K562 (cell line): ENCODE data around the gene VAC14. TPM values are rescaled to one million over a fixed set of nuclear protein-coding genes. Genes with fewer than 3 reads are reported as not detected.

Experiments
- ATAC-seq: fragments of 200-7000 bp; cut with Tn5 transposase; 3 replicates; pipeline ENCODE4 v1.9.1; 2020; ENCODE audit warnings: moderate library complexity
- BruUV-seq: library from RNA; stranded (reverse); fragments of 400-500 nt; replicated peaks from 2 replicates; lab custom pipeline; 2021; lab: Mats Ljungman, UMichigan
- CTCF ChIA-PET: fragments of 300-600 bp; formaldehyde crosslinking; extraction: SDS; loops from one replicate; lab custom pipeline; 2021; ENCODE audit warnings: low intra/inter-chr PET ratio; lab: Yijun Ruan, JAX
- POLR2A ChIA-PET: fragments of 300-600, 350-650 bp; sonication (Branson Sonifier 250); formaldehyde crosslinking; extraction: SDS; loops from one replicate; lab custom pipeline; 2021; ENCODE audit warnings: antibody characterized with exemption, inconsistent platforms; lab: Yijun Ruan, JAX
- DNase-seq, 4 experiments: peaks; one replicate each; pipeline versions ENCODE4 v3.0.0 to v3.0.0-alpha.2; 2011 to 2018; ENCODE audit warnings: low spot score in 3 of 4, mixed read lengths in 3 of 4; ENCODE audit errors: extremely low read depth in 1 of 4
- FAIRE-seq: peaks from 2 replicates; lab custom pipeline; 2011; peaks lifted over from hg19 to GRCh38; lab: Jason Lieb, UNC
- H2AFZ ChIP-seq: 2 replicates; pipeline ENCODE4 v1.6.0; 2011; ENCODE audit warnings: low read depth, low read length, control low read depth, inconsistent platforms
- H3K27ac ChIP-seq: fragments of 200-600 bp; 3 replicates; pipeline ENCODE4 v1.8.0; 2011; ENCODE audit warnings: low read depth, mild to moderate bottlenecking, control low read depth, inconsistent platforms, low read length, moderate library complexity, mixed read lengths; ENCODE audit errors: extremely low read depth
- H3K27me3 ChIP-seq, 2 experiments: fragments of 300-600 bp in 1 of 2; 2 replicates in 1 of 2; 3 replicates in 1 of 2; pipeline versions ENCODE4 v1.6.0 to v1.8.0; 2011; ENCODE audit warnings: inconsistent platforms in 2 of 2, low read length in 2 of 2, mild to moderate bottlenecking in 1 of 2, mixed read lengths in 1 of 2, moderate library complexity in 1 of 2; ENCODE audit not compliant: control insufficient read depth in 2 of 2, insufficient read depth in 2 of 2
- H3K36me3 ChIP-seq: fragments of 300-600 bp; 3 replicates; pipeline ENCODE4 v1.8.0; 2011; ENCODE audit warnings: mild to moderate bottlenecking, low read length, inconsistent platforms; ENCODE audit not compliant: control insufficient read depth, insufficient read depth
- H3K4me1 ChIP-seq, 2 experiments: fragments of 200-600 bp in 1 of 2; replicated peaks in 1 of 2; 2 replicates in 1 of 2; 3 replicates in 1 of 2; pipeline versions ENCODE4 v1.5.1 to v1.8.0; 2011; ENCODE audit warnings: inconsistent platforms in 2 of 2, low read length in 2 of 2, mild to moderate bottlenecking in 1 of 2, mixed read lengths in 1 of 2, moderate library complexity in 1 of 2; ENCODE audit not compliant: control insufficient read depth in 2 of 2, insufficient read depth in 2 of 2
- H3K4me2 ChIP-seq: 2 replicates; pipeline ENCODE4 v1.6.1; 2011; ENCODE audit warnings: low read length, control low read depth, inconsistent platforms, mixed read lengths; ENCODE audit not compliant: insufficient read depth
- H3K4me3 ChIP-seq: fragments of 200-600 bp; sonication (generic), shearing (Covaris generic); 2 replicates; pipeline ENCODE4 v1.5.1; 2016; ENCODE audit warnings: control low read depth, inconsistent platforms
- H3K79me2 ChIP-seq: fragments of 200-600 bp; 3 replicates; pipeline ENCODE4 v1.8.0; 2011; ENCODE audit warnings: low read length, inconsistent platforms; ENCODE audit not compliant: control insufficient read depth, insufficient read depth
- H3K9ac ChIP-seq, 2 experiments: 2 replicates each; pipeline versions ENCODE4 v1.6.0 to v1.6.1; 2011; ENCODE audit warnings: low read depth in 2 of 2, low read length in 2 of 2, control low read depth in 1 of 2, inconsistent platforms in 1 of 2, mild to moderate bottlenecking in 1 of 2, mixed read lengths in 1 of 2; ENCODE audit not compliant: insufficient read depth in 1 of 2
- H3K9me1 ChIP-seq: one replicate; pipeline ENCODE4 v1.6.0; 2011; ENCODE audit warnings: inconsistent platforms, mild to moderate bottlenecking, low read length, moderate library complexity; ENCODE audit not compliant: control insufficient read depth, insufficient read depth
- H3K9me3 ChIP-seq: replicated peaks from 2 replicates; pipeline ENCODE4 v1.5.1; 2011; ENCODE audit warnings: low read depth, low read length, inconsistent platforms; ENCODE audit not compliant: control insufficient read depth, insufficient read depth
- H4K20me1 ChIP-seq: replicated peaks from 2 replicates; pipeline ENCODE4 v1.6.1; 2011; ENCODE audit warnings: low read length, inconsistent platforms, mixed read lengths; ENCODE audit not compliant: control insufficient read depth, insufficient read depth
- EHMT2 ChIP-seq: fragments of 450-650 bp; IDR thresholded peaks from 2 replicates; pipeline ENCODE4 v1.6.1; 2018; ENCODE audit warnings: antibody characterized with exemption
- HDAC3 ChIP-seq: fragments of 450-650 bp; IDR thresholded peaks from 2 replicates; pipeline ENCODE4 v1.6.1; 2018; ENCODE audit warnings: borderline replicate concordance, mild to moderate bottlenecking, moderate library complexity; ENCODE audit not compliant: partially characterized antibody
- SIRT6 ChIP-seq: IDR thresholded peaks from one replicate; pipeline ENCODE4 v1.6.1; 2012; ENCODE audit warnings: low read depth, mild to moderate bottlenecking, control low read depth, inconsistent platforms, low read length, moderate library complexity
- SMARCC2 ChIP-seq: fragments of 450-650 bp; IDR thresholded peaks from 2 replicates; pipeline ENCODE4 v1.6.1; 2017; ENCODE audit warnings: antibody characterized with exemption, moderate library complexity, mild to moderate bottlenecking, low read depth
- TRIM24 ChIP-seq, 2 experiments: fragments of 450-650 bp; IDR thresholded peaks; 2 replicates each; pipeline ENCODE4 v1.6.1; 2016
- ZFPM2 ChIP-seq: fragments of 250-450 bp; sonication (Bioruptor Pico); IDR thresholded peaks from 2 replicates; pipeline ENCODE4 v1.5.1; 2022; ENCODE audit warnings: mild to moderate bottlenecking
- ZNF436 ChIP-seq: fragments of 250-450, 450-650 bp; sonication (Bioruptor Pico); formaldehyde crosslinking; IDR thresholded peaks from 2 replicates; pipeline ENCODE4 v1.7.0; 2020; ENCODE audit warnings: mild to moderate bottlenecking
- ZNF644 ChIP-seq: fragments of 200-800 bp; sonication (Bioruptor generic); IDR thresholded peaks from 2 replicates; pipeline ENCODE4 v1.6.1; 2016; ENCODE audit warnings: low read depth, missing genetic modification characterization, missing compliant biosample characterization
- WGBS: fragments of 100-300 bp; shearing (Covaris generic); methylation state at CpG from one replicate; pipeline ENCODE4 v1.1.6; 2016; ENCODE audit warnings: low coverage, mixed read lengths; ENCODE audit not compliant: insufficient coverage; ENCODE audit errors: missing lambda C conversion rate; 5-methylcytosine and 5-hydroxymethylcytosine counted together
- in situ Hi-C: fragments of 300-500 bp; cut with MboI; formaldehyde crosslinking; loops from 4 replicates; pipeline ENCODE4 v1.15.0; 2018; ENCODE audit warnings: inconsistent platforms, mixed read lengths
- intact Hi-C: fragments of 100-400 bp; cut with micrococcal nuclease; formaldehyde crosslinking; loops from 2 replicates; pipeline ENCODE4 v1.14.2; 2022
- polyA plus RNA-seq, 8 experiments: library from polyadenylated mRNA; depleted of rRNA in 4 of 8; stranded (reverse) in 5 of 8; unstranded in 3 of 8; fragments of >200 nt; fragmentation: Nextera tagmentation in 2 of 8; fragmentation: Illumina TruSeq in 1 of 8; extraction: Ambion mirVana in 2 of 8; extraction: Trizol in 1 of 8; gene quantifications; 2 replicates each; pipeline versions ENCODE4 v1.2.1 to v1.2.3, GENCODE V29; 2011 to 2014; ENCODE audit warnings: inconsistent platforms in 1 of 8, missing spikeins in 1 of 8
- total RNA-seq, 7 experiments: library from RNA; depleted of rRNA in 6 of 7; stranded (reverse); fragments of >200 nt in 6 of 7; fragmentation: Illumina TruSeq in 2 of 7; extraction: Trizol in 2 of 7; gene quantifications; 2 replicates each; pipeline versions ENCODE4 v1.2.1 to v1.2.3, GENCODE V29; 2011 to 2021; ENCODE audit warnings: low replicate concordance in 1 of 7
- TF ChIP-seq, protein P1 (sequence below): fragments of 200-800 bp; sonication (Bioruptor generic); IDR thresholded peaks from 2 replicates; pipeline ENCODE4 v1.6.1; 2017; ENCODE audit warnings: missing genetic modification characterization, missing compliant biosample characterization

Gene VAC14
- total and polyA plus RNA-seq, 9 of the 15 experiments (the other 6 are each of a cell fraction or from before 2014, with no cell fraction given): 1.3 to 41.6 (median 26.6) TPM

DNA sequence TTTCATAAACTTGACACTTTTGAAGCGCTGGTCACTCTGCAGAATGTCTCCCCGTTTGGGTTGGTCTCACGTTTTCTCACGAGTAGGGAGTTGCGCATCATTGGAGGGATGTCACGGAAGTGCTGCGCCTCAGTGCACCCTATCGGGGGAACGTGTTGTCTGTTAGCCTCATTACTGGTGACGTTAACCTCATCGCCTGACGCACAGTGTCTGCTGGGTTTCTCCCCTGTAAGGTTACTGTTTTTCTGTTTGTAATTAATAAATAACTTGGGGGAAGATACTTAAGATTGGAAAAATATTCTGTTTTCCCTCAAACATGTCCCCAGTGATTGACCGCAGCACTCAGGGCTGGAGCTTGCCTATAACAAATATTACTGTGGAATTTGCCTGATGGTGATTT, 26.7 kb downstream of the VAC14 start:
- DNase-seq (no peak), ATAC-seq (no peak), FAIRE-seq (no peak)
- TF ChIP-seq, protein P1, sequence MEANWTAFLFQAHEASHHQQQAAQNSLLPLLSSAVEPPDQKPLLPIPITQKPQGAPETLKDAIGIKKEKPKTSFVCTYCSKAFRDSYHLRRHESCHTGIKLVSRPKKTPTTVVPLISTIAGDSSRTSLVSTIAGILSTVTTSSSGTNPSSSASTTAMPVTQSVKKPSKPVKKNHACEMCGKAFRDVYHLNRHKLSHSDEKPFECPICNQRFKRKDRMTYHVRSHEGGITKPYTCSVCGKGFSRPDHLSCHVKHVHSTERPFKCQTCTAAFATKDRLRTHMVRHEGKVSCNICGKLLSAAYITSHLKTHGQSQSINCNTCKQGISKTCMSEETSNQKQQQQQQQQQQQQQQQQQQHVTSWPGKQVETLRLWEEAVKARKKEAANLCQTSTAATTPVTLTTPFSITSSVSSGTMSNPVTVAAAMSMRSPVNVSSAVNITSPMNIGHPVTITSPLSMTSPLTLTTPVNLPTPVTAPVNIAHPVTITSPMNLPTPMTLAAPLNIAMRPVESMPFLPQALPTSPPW: no peak
- TF ChIP-seq SIRT6: no peak
- no peak for TF ChIP-seq ZNF644 (tag)
- TF ChIP-seq ZNF436: no peak
- no peak for TF ChIP-seq ZFPM2 (CRISPR knock-in tag)
- no peak for TF ChIP-seq HDAC3
- no peak for TF ChIP-seq EHMT2
- no peak for TF ChIP-seq TRIM24 (IDR thresholded peaks at IDR 0.05)
- no peak for TF ChIP-seq SMARCC2
- Histone ChIP-seq H3K9me1 (no peaks in the 10 kb centered on the region), H3K4me3 (no peak overlapping the region), H3K9me3 (no peaks in the 10 kb centered on the region), H4K20me1 (no peaks in the 10 kb centered on the region; the same call in 1 of the 2 replicates), H3K36me3 (peaks cover 53% of the 10 kb centered on the region; the same call in 2 of the 3 replicates), H3K79me2 (no peaks in the 10 kb centered on the region), H3K4me1 (peaks cover 0 to 2% of the 10 kb centered on the region in 2 experiments; a peak in 3 of 5 replicates), H3K27me3 (no peaks in the 10 kb centered on the region), H2AFZ (no peak overlapping the region), H3K27ac (no peak overlapping the region), H3K4me2 (no peak overlapping the region), H3K9ac (no peak overlapping the region)
- in situ Hi-C loops (no loop called here), intact Hi-C loops (loop anchor here (5.0 to 10.0 kb wide), 2 partner anchors 87 to 399 kb away; partner anchors contain the start of gene MTSS2)
- WGBS: 85% methylated on average over 13 of the region's 13 CpGs
- ChIA-PET CTCF (no interaction called here), POLR2A (interaction anchor here (0.5 kb wide), 1 partner anchor 268 kb away, joined by 3 read pairs; no protein-coding TSS in a partner anchor)
- BruUV-seq: no TSS peak
